H9 (cell line): ENCODE results near the gene TMEM178B. TPM values are rescaled to one million over a fixed set of nuclear protein-coding genes. Genes with fewer than 3 reads are reported as not detected.

Source experiments
- DNase-seq: peaks from one replicate; pipeline ENCODE4 v3.0.0-alpha.2; 2017
- H2AFZ ChIP-seq: one replicate; pipeline ENCODE4 v1.6.1; 2013; ENCODE audit warnings: mild to moderate bottlenecking, low read length, control low read depth, moderate library complexity
- H2AK5ac ChIP-seq: 2 replicates; pipeline ENCODE4 v1.6.1; 2013; ENCODE audit warnings: low read length, control low read depth, mixed read lengths; ENCODE audit not compliant: insufficient read length
- H2BK120ac ChIP-seq: one replicate; pipeline ENCODE4 v1.6.1; 2013; ENCODE audit warnings: low read depth, mild to moderate bottlenecking, low read length, control low read depth, inconsistent platforms; ENCODE audit not compliant: poor library complexity, severe bottlenecking
- H2BK12ac ChIP-seq: 2 replicates; pipeline ENCODE4 v1.6.1; 2013; ENCODE audit warnings: low read length, control low read depth, mixed read lengths, low read depth; ENCODE audit not compliant: insufficient read length
- H2BK15ac ChIP-seq: 2 replicates; pipeline ENCODE4 v1.6.1; 2013; ENCODE audit warnings: low read depth, low read length, control low read depth
- H2BK20ac ChIP-seq: one replicate; pipeline ENCODE4 v1.6.1; 2013; ENCODE audit warnings: low read depth, mild to moderate bottlenecking, low read length, control low read depth, inconsistent platforms; ENCODE audit not compliant: poor library complexity, severe bottlenecking
- H2BK5ac ChIP-seq: 2 replicates; pipeline ENCODE4 v1.6.1; 2013; ENCODE audit warnings: low read length, control low read depth, mixed read lengths; ENCODE audit not compliant: insufficient read length
- H3K14ac ChIP-seq: 2 replicates; pipeline ENCODE4 v1.6.1; 2013; ENCODE audit warnings: low read length, control low read depth; ENCODE audit not compliant: insufficient read depth
- H3K18ac ChIP-seq: 2 replicates; pipeline ENCODE4 v1.6.1; 2013; ENCODE audit warnings: low read depth, mild to moderate bottlenecking, mixed read lengths, low read length, control low read depth; ENCODE audit not compliant: insufficient read length
- H3K23ac ChIP-seq: 2 replicates; pipeline ENCODE4 v1.6.1; 2013; ENCODE audit warnings: low read length, control low read depth, mixed read lengths, low read depth; ENCODE audit not compliant: insufficient read length
- H3K23me2 ChIP-seq: 2 replicates; pipeline ENCODE4 v1.6.1; 2013; ENCODE audit warnings: low read depth, mild to moderate bottlenecking, mixed read lengths, low read length, control low read depth; ENCODE audit not compliant: insufficient read length, poor library complexity, severe bottlenecking
- H3K27ac ChIP-seq: 2 replicates; pipeline ENCODE4 v1.5.1; 2013; ENCODE audit warnings: low read length, control low read depth, mixed read lengths, low read depth; ENCODE audit not compliant: insufficient read length
- H3K27me3 ChIP-seq: 2 replicates; pipeline ENCODE4 v1.6.1; 2013; ENCODE audit warnings: low read length, control low read depth, inconsistent platforms; ENCODE audit not compliant: insufficient read depth
- H3K4ac ChIP-seq: 2 replicates; pipeline ENCODE4 v1.6.1; 2013; ENCODE audit warnings: low read depth, mild to moderate bottlenecking, control low read depth, inconsistent platforms, low read length, moderate library complexity
- H3K4me1 ChIP-seq: 2 replicates; pipeline ENCODE4 v1.6.1; 2013; ENCODE audit warnings: low read length, control low read depth, inconsistent platforms; ENCODE audit not compliant: insufficient read depth
- H3K4me2 ChIP-seq: 2 replicates; pipeline ENCODE4 v1.6.1; 2013; ENCODE audit warnings: low read length, control low read depth, mixed read lengths; ENCODE audit not compliant: insufficient read length, insufficient read depth
- H3K56ac ChIP-seq: 2 replicates; pipeline ENCODE4 v1.6.1; 2013; ENCODE audit warnings: low read depth, mild to moderate bottlenecking, mixed read lengths, low read length, control low read depth; ENCODE audit not compliant: insufficient read length
- H3K79me1 ChIP-seq: 2 replicates; pipeline ENCODE4 v1.6.1; 2013; ENCODE audit warnings: low read depth, mild to moderate bottlenecking, moderate library complexity, low read length, control low read depth, inconsistent platforms; ENCODE audit not compliant: insufficient read depth, poor library complexity, severe bottlenecking
- H3K79me2 ChIP-seq: 2 replicates; pipeline ENCODE4 v1.6.1; 2013; ENCODE audit warnings: low read length, control low read depth, inconsistent platforms; ENCODE audit not compliant: insufficient read depth
- H3K9ac ChIP-seq: 2 replicates; pipeline ENCODE4 v1.6.1; 2013; ENCODE audit warnings: low read length, control low read depth, mixed read lengths; ENCODE audit not compliant: insufficient read length; ENCODE audit errors: extremely low read depth
- H3K9me3 ChIP-seq: one replicate; pipeline ENCODE4 v1.6.1; 2013; ENCODE audit warnings: low read depth, low read length, inconsistent platforms; ENCODE audit not compliant: control insufficient read depth
- H3T11ph ChIP-seq: one replicate; pipeline ENCODE4 v1.6.1; 2013; ENCODE audit warnings: mild to moderate bottlenecking, low read length, control low read depth, inconsistent platforms
- H4K20me1 ChIP-seq: one replicate; pipeline ENCODE4 v1.6.1; 2013; ENCODE audit not compliant: control insufficient read depth, insufficient read length, insufficient read depth
- H4K5ac ChIP-seq: 2 replicates; pipeline ENCODE4 v1.6.1; 2013; ENCODE audit warnings: low read depth, mild to moderate bottlenecking, mixed read lengths, low read length, control low read depth; ENCODE audit not compliant: insufficient read length
- H4K8ac ChIP-seq: replicated peaks from 2 replicates; pipeline ENCODE4 v1.6.1; 2013; ENCODE audit warnings: low read length, control low read depth, mixed read lengths, low read depth; ENCODE audit not compliant: insufficient read length
- H4K91ac ChIP-seq: 2 replicates; pipeline ENCODE4 v1.6.1; 2013; ENCODE audit warnings: low read depth, mild to moderate bottlenecking, moderate library complexity, mixed read lengths, low read length, control low read depth; ENCODE audit not compliant: insufficient read length
- H3K27ac Mint-ChIP-seq, 3 experiments: 2 replicates in 2 of 3; 3 replicates in 1 of 3; pipeline ENCODE4 v1.8.0; 2020 to 2021; ENCODE audit warnings: mixed read lengths in 3 of 3, mild to moderate bottlenecking in 1 of 3, moderate library complexity in 1 of 3
- H3K27me3 Mint-ChIP-seq: 2 replicates; pipeline ENCODE4 v1.8.0; 2021; ENCODE audit warnings: low read depth, mild to moderate bottlenecking, moderate library complexity, mixed read lengths
- H3K36me3 Mint-ChIP-seq, 3 experiments: 2 replicates in 2 of 3; 3 replicates in 1 of 3; pipeline ENCODE4 v1.8.0; 2020 to 2021; ENCODE audit warnings: low read depth in 3 of 3, mixed read lengths in 3 of 3; ENCODE audit not compliant: insufficient read depth in 1 of 3
- H3K4me1 Mint-ChIP-seq, 2 experiments: 2 replicates each; pipeline ENCODE4 v1.8.0; 2020; ENCODE audit warnings: mixed read lengths in 2 of 2
- H3K4me3 Mint-ChIP-seq, 2 experiments: 2 replicates in 1 of 2; 3 replicates in 1 of 2; pipeline ENCODE4 v1.8.0; 2020 to 2021; ENCODE audit warnings: mild to moderate bottlenecking in 2 of 2, mixed read lengths in 2 of 2, moderate library complexity in 1 of 2
- H3K9me3 Mint-ChIP-seq, 2 experiments: 2 replicates in 1 of 2; 3 replicates in 1 of 2; pipeline ENCODE4 v1.8.0; 2020; ENCODE audit warnings: mild to moderate bottlenecking in 2 of 2, mixed read lengths in 2 of 2, moderate library complexity in 1 of 2
- WGBS: extraction: QIAGEN DNeasy Blood & Tissue Kit; methylation state at CpG from one replicate; pipeline ENCODE4 v1.1.7; 2013; ENCODE audit warnings: missing lambda C conversion rate, low lambda C conversion rate, mixed read lengths; ENCODE audit not compliant: insufficient read length; ENCODE audit errors: extremely low coverage; 5-methylcytosine and 5-hydroxymethylcytosine counted together
- total RNA-seq: library from RNA; stranded (reverse); gene quantifications from 2 replicates; pipeline ENCODE4 v1.2.1, GENCODE V29; 2021
- TF ChIP-seq, protein P1 (sequence below): fragments of 200-600 bp; sonication (generic); conservative IDR thresholded peaks from 3 replicates; pipeline ENCODE4 v1.8.0; 2021; ENCODE audit warnings: antibody characterized with exemption, mild to moderate bottlenecking

TMEM178B gene
- total RNA-seq, 1 experiment from 2014 or later, result 11.3 TPM

DNA sequence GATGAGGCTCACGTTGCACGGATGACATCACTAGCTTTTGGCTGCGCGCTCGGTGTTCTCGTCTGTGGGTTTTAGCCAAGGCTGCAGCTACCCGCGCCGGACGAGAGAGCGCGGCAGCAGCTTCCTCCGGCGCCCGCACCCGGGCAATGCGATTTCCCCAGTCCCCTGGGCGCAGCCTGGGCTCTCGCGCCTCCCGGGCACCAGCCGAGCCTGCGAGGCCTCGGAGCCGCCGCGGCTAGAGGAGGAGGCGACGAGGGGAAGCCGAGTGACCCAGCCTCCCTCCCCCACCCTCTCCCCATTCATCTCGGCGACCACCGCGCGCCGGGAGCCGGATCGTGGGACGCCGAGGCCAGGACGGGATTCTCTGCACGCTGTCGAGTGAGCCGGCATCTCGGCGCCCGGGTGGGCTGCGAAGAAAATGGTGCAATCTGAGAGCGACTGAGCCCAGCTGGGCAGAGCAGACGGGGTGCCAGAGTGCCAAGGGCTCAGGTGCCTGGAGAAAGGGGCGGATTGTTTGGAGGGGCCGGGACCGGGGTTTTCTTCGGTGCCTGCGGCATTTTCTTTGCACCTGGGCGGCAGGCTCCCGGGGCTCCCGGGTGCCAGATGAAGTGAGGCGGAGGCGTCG, 1.2 kb upstream of the TMEM178B start:
- Histone ChIP-seq H3K4me2 (peak overlapping the region; percentile 65), H3K27me3 (no peaks in the 10 kb centered on the region; the same call in 1 of the 2 replicates), H3K4me1 (no peaks in the 10 kb centered on the region; the same call in 1 of the 2 replicates), H3K4ac (no peak overlapping the region), H2BK15ac (no peak overlapping the region), H3K56ac (no peak overlapping the region), H4K20me1 (no peaks in the 10 kb centered on the region), H3K27ac (no peak overlapping the region), H2BK20ac (no peak overlapping the region), H2AK5ac (no peak overlapping the region), H3K14ac (no peak overlapping the region), H3K79me2 (no peaks in the 10 kb centered on the region), H4K91ac (no peak overlapping the region), H2BK120ac (no peak overlapping the region), H2BK12ac (no peak overlapping the region), H2BK5ac (no peak overlapping the region), H3K18ac (no peak overlapping the region), H2AFZ (no peak overlapping the region), H3K9me3 (no peaks in the 10 kb centered on the region), H4K5ac (no peak overlapping the region), H3T11ph (no peak overlapping the region), H3K23me2 (peaks cover 29% of the 10 kb centered on the region), H3K9ac (no peak overlapping the region), H3K23ac (no peak overlapping the region), H4K8ac (no peak overlapping the region), H3K79me1 (no peaks in the 10 kb centered on the region)
- TF ChIP-seq, protein P1, sequence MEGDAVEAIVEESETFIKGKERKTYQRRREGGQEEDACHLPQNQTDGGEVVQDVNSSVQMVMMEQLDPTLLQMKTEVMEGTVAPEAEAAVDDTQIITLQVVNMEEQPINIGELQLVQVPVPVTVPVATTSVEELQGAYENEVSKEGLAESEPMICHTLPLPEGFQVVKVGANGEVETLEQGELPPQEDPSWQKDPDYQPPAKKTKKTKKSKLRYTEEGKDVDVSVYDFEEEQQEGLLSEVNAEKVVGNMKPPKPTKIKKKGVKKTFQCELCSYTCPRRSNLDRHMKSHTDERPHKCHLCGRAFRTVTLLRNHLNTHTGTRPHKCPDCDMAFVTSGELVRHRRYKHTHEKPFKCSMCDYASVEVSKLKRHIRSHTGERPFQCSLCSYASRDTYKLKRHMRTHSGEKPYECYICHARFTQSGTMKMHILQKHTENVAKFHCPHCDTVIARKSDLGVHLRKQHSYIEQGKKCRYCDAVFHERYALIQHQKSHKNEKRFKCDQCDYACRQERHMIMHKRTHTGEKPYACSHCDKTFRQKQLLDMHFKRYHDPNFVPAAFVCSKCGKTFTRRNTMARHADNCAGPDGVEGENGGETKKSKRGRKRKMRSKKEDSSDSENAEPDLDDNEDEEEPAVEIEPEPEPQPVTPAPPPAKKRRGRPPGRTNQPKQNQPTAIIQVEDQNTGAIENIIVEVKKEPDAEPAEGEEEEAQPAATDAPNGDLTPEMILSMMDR, result no peak
- Mint-ChIP-seq H3K9me3 (peaks cover 0 to 7% of the 10 kb centered on the region in 2 experiments; a peak in 3 of 5 replicates), H3K36me3 (peaks cover 0 to 8% (median 2%) of the 10 kb centered on the region in 3 experiments; a peak in 4 of 7 replicates), H3K27ac (no peak overlapping the region), H3K27me3 (peaks cover 58% of the 10 kb centered on the region), H3K4me3 (peak overlapping the region; percentile 83 to 89), H3K4me1 (peaks cover 22 to 28% of the 10 kb centered on the region in 2 experiments)
- no CpG with 5 or more reads among the region's 61 CpGs for WGBS
- DNase-seq, result peak; percentile 57
